ENCODE measurements around the gene GSTA2.
"Not testable (repeated sequence)": the region's sequence is repeated elsewhere in the genome, so short reads cannot be mapped to it uniquely, and the experiment has no call there.

- TF ChIP-seq, protein P1, sequence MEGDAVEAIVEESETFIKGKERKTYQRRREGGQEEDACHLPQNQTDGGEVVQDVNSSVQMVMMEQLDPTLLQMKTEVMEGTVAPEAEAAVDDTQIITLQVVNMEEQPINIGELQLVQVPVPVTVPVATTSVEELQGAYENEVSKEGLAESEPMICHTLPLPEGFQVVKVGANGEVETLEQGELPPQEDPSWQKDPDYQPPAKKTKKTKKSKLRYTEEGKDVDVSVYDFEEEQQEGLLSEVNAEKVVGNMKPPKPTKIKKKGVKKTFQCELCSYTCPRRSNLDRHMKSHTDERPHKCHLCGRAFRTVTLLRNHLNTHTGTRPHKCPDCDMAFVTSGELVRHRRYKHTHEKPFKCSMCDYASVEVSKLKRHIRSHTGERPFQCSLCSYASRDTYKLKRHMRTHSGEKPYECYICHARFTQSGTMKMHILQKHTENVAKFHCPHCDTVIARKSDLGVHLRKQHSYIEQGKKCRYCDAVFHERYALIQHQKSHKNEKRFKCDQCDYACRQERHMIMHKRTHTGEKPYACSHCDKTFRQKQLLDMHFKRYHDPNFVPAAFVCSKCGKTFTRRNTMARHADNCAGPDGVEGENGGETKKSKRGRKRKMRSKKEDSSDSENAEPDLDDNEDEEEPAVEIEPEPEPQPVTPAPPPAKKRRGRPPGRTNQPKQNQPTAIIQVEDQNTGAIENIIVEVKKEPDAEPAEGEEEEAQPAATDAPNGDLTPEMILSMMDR (IDR thresholded peaks at IDR 0.05; ENCODE audit: low read length): not testable (repeated sequence)
- TF ChIP-seq EZH2 (optimal IDR thresholded peaks at IDR 0.05; ENCODE audit: low read depth, low read length); EZH2phosphoT487 (IDR thresholded peaks at IDR 0.05; ENCODE audit: low read length): not testable (repeated sequence)
Observed at GRCh38 chr6:52799272-52799671, 36.0 kb upstream of the GSTA2 start.

All from MM.1S (cell line).